ENCODE results near the gene KMT5B.

The KMT5B gene

DNA sequence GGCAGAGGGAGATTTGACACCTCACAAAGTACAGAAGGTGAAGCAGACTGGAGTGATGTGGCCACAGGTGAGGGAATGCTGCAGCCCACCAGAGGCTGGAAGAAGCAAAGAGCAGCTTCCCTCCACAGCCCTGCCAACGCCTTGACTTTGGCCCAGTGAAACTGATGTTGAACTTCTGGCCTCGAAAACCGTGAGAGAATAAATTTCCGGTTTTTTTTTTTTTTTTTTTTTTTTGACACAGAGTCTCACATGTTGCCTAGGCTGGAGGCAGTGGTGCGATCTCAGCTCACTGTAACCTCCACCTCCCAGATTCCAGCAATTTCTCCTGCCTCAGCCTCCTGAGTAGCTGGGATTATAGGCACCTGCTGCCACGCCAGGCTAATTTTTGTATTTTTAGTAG, 8.7 kb downstream of the KMT5B start:
- no peak for DNase-seq
- Histone ChIP-seq H3K36me3 (ENCODE audit: control insufficient read depth, insufficient read depth, low read length) (no peaks in the 10 kb centered on the region), H3K4me1 (ENCODE audit: control insufficient read depth, insufficient read depth, low read length, poor library complexity, severe bottlenecking) (peaks cover 13% of the 10 kb centered on the region), H3K27me3 (replicated peaks; ENCODE audit: control insufficient read depth, insufficient read depth, low read length, poor library complexity, severe bottlenecking) (no peaks in the 10 kb centered on the region), H3K27ac (ENCODE audit: insufficient read depth, low read length, poor library complexity, severe bottlenecking) (no peak overlapping the region), H3K4me3 (ENCODE audit: insufficient read depth, low read depth, low read length, poor library complexity, severe bottlenecking) (no peak overlapping the region), H3K9me3 (ENCODE audit: control insufficient read depth, low read length) (no peaks in the 10 kb centered on the region)

DNA sequence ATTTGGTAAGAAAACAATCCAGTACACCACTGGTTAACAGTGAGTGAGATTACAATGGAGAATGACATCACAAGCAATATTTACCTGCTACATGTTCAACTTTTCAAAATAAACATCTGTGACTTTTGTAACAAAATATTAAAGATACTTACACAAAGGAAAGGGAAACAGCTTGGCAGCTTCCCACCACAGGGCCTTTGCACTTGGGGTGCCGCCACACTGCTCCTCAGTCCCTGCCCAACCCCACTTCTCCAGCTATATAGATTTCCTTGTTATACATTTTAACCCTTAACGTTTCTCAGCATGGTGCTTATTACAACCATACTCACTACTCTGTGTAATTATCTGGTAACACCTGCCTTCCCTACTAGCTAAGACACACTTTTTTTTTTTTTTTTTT, 10.9 kb downstream of the KMT5B start:
- H3K4me3 ChIP-seq (ENCODE audit: insufficient read depth, low read depth, low read length, poor library complexity, severe bottlenecking): no peak overlapping the region
- H3K4me1 ChIP-seq (ENCODE audit: control insufficient read depth, insufficient read depth, low read length, poor library complexity, severe bottlenecking): peaks cover 11% of the 10 kb centered on the region
- H3K36me3 ChIP-seq (ENCODE audit: control insufficient read depth, insufficient read depth, low read length): no peaks in the 10 kb centered on the region
- H3K9me3 ChIP-seq (ENCODE audit: control insufficient read depth, low read length): no peaks in the 10 kb centered on the region
- H3K27me3 ChIP-seq (replicated peaks; ENCODE audit: control insufficient read depth, insufficient read depth, low read length, poor library complexity, severe bottlenecking): no peaks in the 10 kb centered on the region
- no peak overlapping the region for H3K27ac ChIP-seq (ENCODE audit: insufficient read depth, low read length, poor library complexity, severe bottlenecking)
- no peak for DNase-seq

DNA sequence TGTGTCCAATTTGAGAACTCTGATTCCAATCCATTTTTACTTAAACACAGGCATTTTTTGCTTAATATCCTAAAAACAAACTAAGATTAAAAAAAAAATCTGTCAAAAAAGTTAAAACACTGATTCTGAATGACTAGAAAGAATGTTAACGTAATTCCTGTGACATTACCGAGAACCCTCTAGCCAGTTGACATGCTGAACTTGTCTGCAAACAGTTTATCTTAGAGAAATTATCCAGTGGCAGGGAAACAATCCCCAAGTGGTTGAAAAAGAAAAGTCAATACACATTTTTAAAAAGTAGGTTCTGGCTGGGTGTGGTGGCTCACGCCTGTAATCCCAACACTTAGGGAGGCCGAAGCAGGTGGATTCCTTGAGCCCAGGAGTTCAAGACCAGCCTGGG, 11.6 kb downstream of the KMT5B start:
- peaks cover 11% of the 10 kb centered on the region for H3K4me1 ChIP-seq (ENCODE audit: control insufficient read depth, insufficient read depth, low read length, poor library complexity, severe bottlenecking)

DNA sequence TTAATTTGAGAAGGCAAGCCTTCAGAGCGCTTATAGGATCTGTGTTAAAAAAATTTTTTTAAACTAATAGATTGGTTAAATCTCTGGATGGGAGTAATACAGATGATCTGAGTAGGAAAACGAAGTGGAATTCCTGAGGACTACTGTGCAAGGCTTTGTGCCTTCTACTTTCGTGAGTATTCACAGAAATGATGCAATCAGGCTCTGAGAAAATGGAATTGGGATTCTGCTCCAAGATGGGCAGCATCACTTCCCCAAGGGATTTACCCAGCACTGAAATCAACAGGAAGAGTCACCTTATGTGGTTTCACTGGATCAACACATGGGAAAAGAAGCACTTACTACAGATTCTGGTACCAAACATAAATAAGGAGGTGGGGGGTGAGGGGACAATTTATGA, 12.5 kb downstream of the KMT5B start:
- H3K27me3 ChIP-seq (replicated peaks; ENCODE audit: control insufficient read depth, insufficient read depth, low read length, poor library complexity, severe bottlenecking): no peaks in the 10 kb centered on the region
- no peak overlapping the region for H3K27ac ChIP-seq (ENCODE audit: insufficient read depth, low read length, poor library complexity, severe bottlenecking)
- no peak overlapping the region for H3K4me3 ChIP-seq (ENCODE audit: insufficient read depth, low read depth, low read length, poor library complexity, severe bottlenecking)
- H3K4me1 ChIP-seq (ENCODE audit: control insufficient read depth, insufficient read depth, low read length, poor library complexity, severe bottlenecking): peaks cover 11% of the 10 kb centered on the region
- H3K9me3 ChIP-seq (ENCODE audit: control insufficient read depth, low read length): no peaks in the 10 kb centered on the region
- no peak for DNase-seq
- H3K36me3 ChIP-seq (ENCODE audit: control insufficient read depth, insufficient read depth, low read length): no peaks in the 10 kb centered on the region

More for the DNA sequence above, 11.6 kb downstream of the KMT5B start:
- Histone ChIP-seq H3K9me3 (ENCODE audit: control insufficient read depth, low read length) (no peaks in the 10 kb centered on the region), H3K36me3 (ENCODE audit: control insufficient read depth, insufficient read depth, low read length) (no peaks in the 10 kb centered on the region), H3K27ac (ENCODE audit: insufficient read depth, low read length, poor library complexity, severe bottlenecking) (no peak overlapping the region), H3K27me3 (replicated peaks; ENCODE audit: control insufficient read depth, insufficient read depth, low read length, poor library complexity, severe bottlenecking) (no peaks in the 10 kb centered on the region), H3K4me3 (ENCODE audit: insufficient read depth, low read depth, low read length, poor library complexity, severe bottlenecking) (no peak overlapping the region)
- no peak for DNase-seq

- no peaks in the 10 kb centered on the region for H3K9me3 ChIP-seq (ENCODE audit: control insufficient read depth, low read length)
- no peaks in the 10 kb centered on the region for H3K36me3 ChIP-seq (ENCODE audit: control insufficient read depth, insufficient read depth, low read length)
- H3K4me3 ChIP-seq (ENCODE audit: insufficient read depth, low read depth, low read length, poor library complexity, severe bottlenecking): no peak overlapping the region
- no peaks in the 10 kb centered on the region for H3K27me3 ChIP-seq (replicated peaks; ENCODE audit: control insufficient read depth, insufficient read depth, low read length, poor library complexity, severe bottlenecking)
- H3K4me1 ChIP-seq (ENCODE audit: control insufficient read depth, insufficient read depth, low read length, poor library complexity, severe bottlenecking): peaks cover 16% of the 10 kb centered on the region
- no peak for DNase-seq
- no peak overlapping the region for H3K27ac ChIP-seq (ENCODE audit: insufficient read depth, low read length, poor library complexity, severe bottlenecking)
Observed at GRCh38 chr11:68199295-68199987, 13.7 kb downstream of the KMT5B start.

DNA sequence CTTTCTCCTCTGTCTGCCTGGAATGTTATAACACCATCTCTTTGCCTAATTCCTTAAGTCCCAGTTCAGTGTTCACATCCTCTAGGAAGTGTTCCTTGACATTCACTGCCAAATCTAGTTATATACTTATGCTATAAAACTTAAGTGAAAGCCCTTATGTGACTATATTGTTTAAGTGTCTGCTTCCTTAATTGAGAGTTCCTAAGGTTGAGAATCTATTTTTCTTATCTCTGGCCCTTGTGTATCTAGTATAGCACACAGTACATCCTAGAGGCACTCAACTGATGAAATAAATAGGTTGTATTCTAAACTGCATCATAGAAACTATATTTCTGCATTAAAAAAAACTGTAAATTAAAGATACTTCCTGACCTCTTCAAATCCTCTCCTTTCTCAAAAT, 16.9 kb downstream of the KMT5B start:
- Histone ChIP-seq H3K9me3 (ENCODE audit: control insufficient read depth, low read length) (no peaks in the 10 kb centered on the region), H3K27me3 (replicated peaks; ENCODE audit: control insufficient read depth, insufficient read depth, low read length, poor library complexity, severe bottlenecking) (no peaks in the 10 kb centered on the region), H3K4me3 (ENCODE audit: insufficient read depth, low read depth, low read length, poor library complexity, severe bottlenecking) (no peak overlapping the region), H3K27ac (ENCODE audit: insufficient read depth, low read length, poor library complexity, severe bottlenecking) (no peak overlapping the region), H3K4me1 (ENCODE audit: control insufficient read depth, insufficient read depth, low read length, poor library complexity, severe bottlenecking) (peaks cover 17% of the 10 kb centered on the region), H3K36me3 (ENCODE audit: control insufficient read depth, insufficient read depth, low read length) (no peaks in the 10 kb centered on the region)
- no peak for DNase-seq

GRCh38 chr11:68194675-68195294, 18.3 kb downstream of the KMT5B start:
- H3K27me3 ChIP-seq (replicated peaks; ENCODE audit: control insufficient read depth, insufficient read depth, low read length, poor library complexity, severe bottlenecking): no peaks in the 10 kb centered on the region
- DNase-seq: no peak
- H3K4me3 ChIP-seq (ENCODE audit: insufficient read depth, low read depth, low read length, poor library complexity, severe bottlenecking): no peak overlapping the region
- H3K4me1 ChIP-seq (ENCODE audit: control insufficient read depth, insufficient read depth, low read length, poor library complexity, severe bottlenecking): peaks cover 14% of the 10 kb centered on the region
- H3K9me3 ChIP-seq (ENCODE audit: control insufficient read depth, low read length): no peaks in the 10 kb centered on the region
- no peaks in the 10 kb centered on the region for H3K36me3 ChIP-seq (ENCODE audit: control insufficient read depth, insufficient read depth, low read length)
- H3K27ac ChIP-seq (ENCODE audit: insufficient read depth, low read length, poor library complexity, severe bottlenecking): no peak overlapping the region

- Histone ChIP-seq H3K36me3 (ENCODE audit: control insufficient read depth, insufficient read depth, low read length) (no peaks in the 10 kb centered on the region), H3K27ac (ENCODE audit: insufficient read depth, low read length, poor library complexity, severe bottlenecking) (no peak overlapping the region), H3K4me1 (ENCODE audit: control insufficient read depth, insufficient read depth, low read length, poor library complexity, severe bottlenecking) (peaks cover 14% of the 10 kb centered on the region), H3K27me3 (replicated peaks; ENCODE audit: control insufficient read depth, insufficient read depth, low read length, poor library complexity, severe bottlenecking) (no peaks in the 10 kb centered on the region), H3K9me3 (ENCODE audit: control insufficient read depth, low read length) (no peaks in the 10 kb centered on the region), H3K4me3 (ENCODE audit: insufficient read depth, low read depth, low read length, poor library complexity, severe bottlenecking) (no peak overlapping the region)
- DNase-seq: no peak
Observed at GRCh38 chr11:68193018-68193417, 20.1 kb downstream of the KMT5B start.

DNA sequence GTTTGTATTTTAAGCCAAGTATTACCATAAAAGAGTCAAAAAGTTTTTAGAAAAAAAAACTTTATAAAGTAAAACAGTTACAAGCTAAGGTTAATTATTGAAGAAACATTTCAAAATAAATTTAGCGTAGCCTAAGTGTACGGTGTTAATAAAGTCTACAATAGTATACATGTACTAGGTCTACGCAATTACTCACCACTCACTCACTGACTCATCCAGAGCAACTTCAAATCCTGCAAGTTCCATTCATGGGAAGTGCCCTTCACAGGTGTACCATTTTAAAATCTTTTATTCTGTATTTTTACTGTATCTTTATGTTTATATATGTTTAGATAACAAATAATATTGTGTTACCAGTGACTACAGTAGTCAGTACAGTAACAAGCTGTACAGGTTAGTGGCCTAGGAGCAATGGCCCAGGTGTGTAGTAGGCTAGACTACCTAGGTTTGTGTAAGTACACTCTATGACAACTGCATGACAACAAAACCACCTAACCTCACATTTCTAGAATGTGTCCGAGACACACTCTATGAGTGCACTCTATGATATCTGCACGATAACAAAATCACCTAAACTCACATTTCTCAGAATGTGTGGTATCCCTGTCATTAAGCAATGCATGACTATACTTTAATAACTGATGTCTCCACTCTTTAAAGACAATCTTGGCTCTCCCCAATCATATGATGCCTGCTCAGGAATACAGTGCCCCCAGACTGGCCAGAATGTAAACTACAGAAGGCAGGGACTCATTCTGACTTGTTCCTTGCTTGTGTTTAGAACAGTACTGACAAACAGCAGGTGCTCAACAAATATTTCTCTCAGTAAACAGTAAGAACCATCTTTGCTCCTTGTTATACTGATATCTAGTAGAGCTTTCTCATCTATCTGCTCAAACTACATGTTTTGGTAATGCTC, 21.2 kb downstream of the KMT5B start:
- no peaks in the 10 kb centered on the region for H3K36me3 ChIP-seq (ENCODE audit: control insufficient read depth, insufficient read depth, low read length)
- H3K4me3 ChIP-seq (ENCODE audit: insufficient read depth, low read depth, low read length, poor library complexity, severe bottlenecking): no peak overlapping the region
- H3K27me3 ChIP-seq (replicated peaks; ENCODE audit: control insufficient read depth, insufficient read depth, low read length, poor library complexity, severe bottlenecking): no peaks in the 10 kb centered on the region
- H3K4me1 ChIP-seq (ENCODE audit: control insufficient read depth, insufficient read depth, low read length, poor library complexity, severe bottlenecking): peaks cover 14% of the 10 kb centered on the region
- H3K27ac ChIP-seq (ENCODE audit: insufficient read depth, low read length, poor library complexity, severe bottlenecking): no peak overlapping the region
- no peaks in the 10 kb centered on the region for H3K9me3 ChIP-seq (ENCODE audit: control insufficient read depth, low read length)
- no peak for DNase-seq

DNA sequence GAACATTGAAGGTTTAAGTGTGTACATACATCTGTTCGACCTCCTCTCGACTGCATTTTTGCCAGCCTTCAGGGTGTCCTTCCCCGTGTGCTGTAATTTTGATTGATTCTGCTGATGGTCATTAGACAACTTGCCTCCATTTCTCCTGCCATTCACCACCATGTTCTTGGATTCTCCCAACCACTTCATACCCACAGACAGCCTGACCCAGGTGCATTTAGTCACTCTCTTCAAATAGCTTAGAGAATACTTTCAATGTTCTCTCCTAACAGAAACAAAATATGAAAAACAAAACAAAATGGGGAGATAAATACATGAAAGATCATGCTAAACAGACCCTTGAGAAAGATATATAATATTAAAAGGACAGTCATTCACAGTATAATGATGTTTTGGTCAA, 23.2 kb downstream of the KMT5B start:
- no peak overlapping the region for H3K27ac ChIP-seq (ENCODE audit: insufficient read depth, low read length, poor library complexity, severe bottlenecking)
- no peaks in the 10 kb centered on the region for H3K27me3 ChIP-seq (replicated peaks; ENCODE audit: control insufficient read depth, insufficient read depth, low read length, poor library complexity, severe bottlenecking)
- DNase-seq: no peak
- H3K9me3 ChIP-seq (ENCODE audit: control insufficient read depth, low read length): no peaks in the 10 kb centered on the region
- H3K4me1 ChIP-seq (ENCODE audit: control insufficient read depth, insufficient read depth, low read length, poor library complexity, severe bottlenecking): peaks cover 10% of the 10 kb centered on the region
- H3K4me3 ChIP-seq (ENCODE audit: insufficient read depth, low read depth, low read length, poor library complexity, severe bottlenecking): no peak overlapping the region
- peaks cover 7% of the 10 kb centered on the region for H3K36me3 ChIP-seq (ENCODE audit: control insufficient read depth, insufficient read depth, low read length)

Measured in effector memory CD4-positive, alpha-beta T cell (primary cell).